GM08714 (cell line): ENCODE results near the gene RABEP2.

Source experiments
- H3K4me3 ChIP-seq: fragments of 200-500 bp; sonication (Bioruptor generic); 2 replicates; pipeline ENCODE4 v1.5.1; 2014; ENCODE audit warnings: mild to moderate bottlenecking, low read length, inconsistent platforms
- ZNF274 ChIP-seq: IDR thresholded peaks from 2 replicates; pipeline ENCODE4 v1.6.1; 2012; ENCODE audit warnings: mild to moderate bottlenecking, low read depth, low read length

The RABEP2 gene

DNA sequence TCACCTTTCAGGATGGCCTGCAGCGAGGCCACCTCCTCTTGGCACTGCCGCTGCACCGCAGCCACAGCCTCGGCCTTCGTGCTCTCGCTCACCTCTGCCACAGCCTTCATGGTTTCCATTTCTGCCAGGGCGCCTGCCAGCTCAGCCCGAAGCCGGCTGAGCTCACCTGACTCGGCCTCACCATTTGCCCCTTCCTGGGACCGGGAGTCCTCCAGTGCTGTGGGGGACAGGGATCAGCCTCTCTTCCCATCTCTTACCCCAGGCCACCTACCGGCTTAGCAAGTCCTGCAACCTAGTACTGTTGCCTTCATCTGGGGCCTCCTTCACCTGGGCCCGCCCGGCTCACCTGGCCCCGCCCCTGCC is 658 bp downstream of the RABEP2 start:
- H3K4me3 ChIP-seq: peak overlapping the region; percentile 72; the same call in 1 of the 2 replicates
- no peak for TF ChIP-seq ZNF274

DNA sequence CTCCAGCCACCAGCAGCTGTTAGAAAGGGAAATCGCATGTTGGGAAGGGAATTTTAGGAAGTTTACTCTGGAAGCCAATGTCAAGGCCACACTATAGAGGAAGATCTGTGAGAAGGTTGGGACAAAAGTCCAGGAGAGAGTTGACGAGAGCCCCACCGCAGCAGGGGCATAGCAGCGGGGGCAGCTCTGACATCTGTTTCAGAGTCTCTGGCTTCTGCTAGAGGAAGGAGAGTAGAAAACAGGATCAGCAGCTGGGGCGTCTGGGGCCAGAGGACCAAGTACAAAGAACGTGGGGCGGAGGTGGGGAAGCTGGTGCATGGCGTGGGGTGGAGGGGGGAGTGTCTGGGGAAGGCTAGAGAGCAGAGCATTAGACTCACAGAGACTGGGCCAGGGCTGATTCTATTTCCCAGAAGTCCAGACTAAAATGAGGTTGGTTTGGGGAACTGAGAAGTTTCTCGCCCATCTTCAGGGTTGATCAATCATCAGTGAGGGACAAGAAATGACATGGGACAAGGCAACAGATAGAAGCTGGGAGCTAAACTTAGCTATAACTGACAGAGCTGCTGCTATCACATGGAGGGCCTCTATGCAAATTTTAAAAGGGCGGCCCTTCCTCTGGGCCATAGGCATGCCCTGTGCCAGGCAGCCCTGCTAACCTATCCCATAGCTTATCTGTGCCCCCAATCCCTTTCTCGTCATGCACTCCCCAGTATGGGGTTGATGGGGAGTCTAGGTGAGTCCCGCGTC is 1.2 kb downstream of the RABEP2 start:
- H3K4me3 ChIP-seq: peak overlapping the region; percentile 72; the same call in 1 of the 2 replicates
- no peak for TF ChIP-seq ZNF274

DNA sequence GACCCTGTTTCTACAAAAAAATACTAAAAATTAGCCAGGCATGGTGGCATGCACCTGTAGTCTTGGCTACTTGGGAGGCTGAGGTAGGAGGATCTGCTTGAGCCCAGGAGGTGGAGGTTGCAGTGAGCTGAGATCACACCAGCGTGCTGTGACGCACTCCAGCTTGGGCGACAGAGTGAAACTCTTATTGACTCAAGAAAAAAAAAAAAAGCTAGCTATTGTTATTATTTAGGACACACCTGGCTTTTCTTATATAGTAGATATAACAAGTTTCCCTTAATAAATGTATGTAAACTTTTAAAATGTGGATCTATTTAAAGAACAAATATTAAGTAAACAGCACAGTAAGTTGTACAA is 1.8 kb downstream of the RABEP2 start:
- peak overlapping the region; percentile 45; the same call in 1 of the 2 replicates for H3K4me3 ChIP-seq
- no peak for TF ChIP-seq ZNF274

DNA sequence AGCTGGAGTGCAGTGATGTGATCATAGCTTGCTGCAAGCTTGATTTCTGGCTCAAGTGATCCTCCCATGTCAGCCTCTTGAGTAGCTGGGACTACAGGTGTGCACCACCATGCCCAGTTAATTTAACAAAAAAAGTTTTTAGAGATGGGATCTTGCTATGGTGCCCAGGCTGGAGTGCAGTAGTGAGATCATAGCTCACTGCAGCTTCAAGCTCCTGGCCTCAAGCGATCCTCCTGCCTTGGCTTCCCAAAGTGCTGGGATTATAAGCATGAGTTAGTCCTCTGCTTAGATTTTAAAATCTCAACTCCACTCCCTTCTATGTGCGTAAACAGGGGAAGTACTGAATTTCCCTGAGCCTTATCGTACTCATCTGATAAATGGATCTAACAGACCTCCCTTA is 6.3 kb downstream of the RABEP2 start:
- H3K4me3 ChIP-seq: no peak overlapping the region
- TF ChIP-seq ZNF274: no peak

DNA sequence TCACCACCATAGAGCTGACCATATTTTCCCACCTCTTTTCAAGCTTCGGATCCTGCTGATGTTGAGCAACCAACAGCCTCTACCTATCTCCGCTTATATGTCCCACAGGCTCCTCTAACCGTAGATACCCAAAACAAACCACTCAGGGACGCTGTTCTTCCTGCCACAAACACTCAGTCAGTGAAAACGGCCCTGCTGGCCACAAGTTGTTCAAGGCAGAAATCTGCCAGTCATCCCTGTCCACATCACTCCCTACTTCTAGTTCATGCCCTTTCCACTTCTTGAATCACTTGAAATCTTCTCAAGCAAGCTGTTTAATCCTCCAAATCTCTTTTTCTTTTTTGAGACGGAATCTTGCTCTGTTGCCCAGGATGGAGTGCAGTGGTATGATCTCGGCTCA is 7.9 kb downstream of the RABEP2 start:
- no peak overlapping the region for H3K4me3 ChIP-seq
- no peak for TF ChIP-seq ZNF274

DNA sequence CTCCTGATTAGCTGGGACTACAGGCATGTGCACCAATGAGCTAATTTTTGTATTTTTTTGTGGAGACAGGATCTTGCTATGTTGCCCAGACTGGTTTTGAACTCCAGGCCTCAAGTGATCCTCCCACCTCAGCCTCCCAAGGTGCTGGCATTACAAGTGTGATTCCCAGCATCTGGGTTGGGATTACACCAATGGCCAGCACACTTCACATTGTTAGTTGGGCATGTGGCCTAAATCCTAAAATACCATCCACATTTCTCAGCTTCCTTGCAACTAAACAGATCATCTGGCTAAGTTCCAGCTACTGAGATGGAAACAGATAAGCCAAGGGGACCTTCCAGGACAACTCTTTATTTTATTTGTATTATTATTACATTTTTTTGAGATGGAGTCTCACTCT is 9.9 kb downstream of the RABEP2 start:
- no peak overlapping the region for H3K4me3 ChIP-seq
- no peak for TF ChIP-seq ZNF274

DNA sequence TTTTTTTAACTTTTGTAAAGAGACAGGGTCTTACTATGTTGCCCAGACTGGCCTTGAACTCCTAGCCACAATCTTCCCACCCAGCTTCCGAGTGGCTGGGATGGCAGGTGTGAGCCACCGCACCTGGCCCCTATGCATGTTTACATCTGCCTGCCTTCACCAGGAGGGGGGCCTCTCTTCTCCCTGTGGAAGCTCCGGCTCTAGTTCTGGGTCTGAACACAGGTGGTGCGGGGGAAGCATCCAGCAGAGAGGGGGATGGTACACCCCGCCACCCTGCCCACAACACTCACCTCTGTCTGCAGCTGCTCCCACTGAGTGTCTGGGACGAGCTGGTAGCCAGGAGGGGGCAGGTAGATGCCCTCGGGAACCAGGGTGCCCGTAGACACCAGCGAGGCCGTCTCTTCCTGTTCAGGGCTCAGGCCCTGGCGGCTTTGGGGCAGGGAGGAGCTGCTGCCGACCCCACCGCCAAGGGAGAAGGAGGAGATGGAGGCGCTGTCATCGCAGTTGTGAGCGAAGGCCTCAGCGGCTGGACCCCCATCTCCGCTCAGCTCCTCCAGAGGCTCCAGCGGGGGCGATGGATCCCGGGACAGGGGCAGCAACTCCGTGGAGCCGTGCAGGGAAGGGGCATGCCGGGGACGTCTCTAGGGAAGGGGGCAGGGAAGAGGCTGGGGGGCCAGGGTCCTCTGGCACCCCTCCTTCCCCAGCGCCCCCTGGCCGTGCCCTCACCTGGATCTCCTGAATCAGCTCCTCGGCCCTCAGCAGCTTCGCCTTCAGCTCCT is 10.9 kb downstream of the RABEP2 start:
- TF ChIP-seq ZNF274: no peak
- H3K4me3 ChIP-seq: no peak overlapping the region

DNA sequence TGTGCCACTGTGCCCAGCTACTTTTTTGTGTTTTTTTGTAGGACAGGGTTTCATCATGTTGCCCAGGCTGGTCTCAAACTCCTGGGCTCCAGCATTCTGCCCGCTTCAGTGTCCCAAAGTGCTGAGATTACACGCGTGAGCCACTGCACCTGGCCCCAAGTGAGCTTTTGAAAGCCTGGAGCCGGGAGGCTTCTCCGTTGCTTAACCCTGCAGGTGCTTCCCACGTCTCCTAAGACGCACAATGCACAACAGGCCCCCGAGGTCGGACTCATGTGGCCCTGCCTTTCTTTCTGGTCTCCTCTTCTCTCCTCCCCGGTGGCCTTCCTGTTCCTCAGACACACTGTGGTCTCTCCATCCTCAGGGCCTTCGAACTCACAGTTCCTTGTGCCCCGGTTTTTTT is 12.5 kb downstream of the RABEP2 start:
- no peak overlapping the region for H3K4me3 ChIP-seq
- no peak for TF ChIP-seq ZNF274

DNA sequence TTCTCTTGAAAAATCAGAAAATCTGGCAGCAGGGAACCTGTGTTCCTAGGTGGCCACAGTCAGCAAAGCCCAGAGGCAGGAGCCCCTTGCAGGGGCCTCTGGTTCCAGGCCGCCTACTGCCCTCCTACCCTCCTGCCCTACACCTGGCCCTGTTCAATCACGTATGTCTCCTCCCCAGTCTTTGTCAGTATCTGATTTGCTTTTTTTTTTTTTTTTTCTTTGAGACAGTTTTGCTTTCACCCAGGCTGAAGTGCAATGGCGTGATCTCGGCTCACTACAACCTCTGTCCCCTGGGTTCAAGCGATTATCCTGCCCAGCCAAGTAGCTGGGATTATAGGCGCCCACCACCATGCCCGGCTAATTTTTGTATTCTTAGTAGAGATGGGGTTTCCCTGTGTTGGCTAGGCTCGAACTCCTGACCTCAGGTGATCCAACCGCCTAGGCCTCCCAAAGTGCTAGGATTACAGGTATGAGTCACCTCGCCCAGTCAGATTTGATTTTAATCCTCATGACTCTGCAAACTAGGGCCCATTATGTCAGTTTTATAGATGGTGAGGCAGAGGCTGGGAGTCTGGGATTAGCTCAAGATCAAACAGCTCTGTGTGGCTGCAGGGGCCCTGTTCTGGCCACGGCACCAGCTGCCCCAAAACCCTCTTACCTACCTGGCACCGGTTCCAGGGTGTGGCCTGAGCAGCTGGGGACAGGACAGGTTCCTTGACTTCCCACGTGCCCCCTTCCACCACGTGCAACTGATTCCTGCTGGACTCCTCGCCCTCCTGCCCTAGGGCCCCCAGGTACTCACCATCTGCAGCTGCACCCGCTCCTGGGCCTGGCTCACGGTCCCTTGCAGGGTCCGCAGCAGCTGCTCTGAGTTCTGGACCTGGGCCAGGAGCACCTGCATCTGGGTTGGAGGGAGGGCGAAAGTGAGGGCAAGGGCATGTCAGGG is 14.7 kb downstream of the RABEP2 start:
- TF ChIP-seq ZNF274: no peak
- no peak overlapping the region for H3K4me3 ChIP-seq

DNA sequence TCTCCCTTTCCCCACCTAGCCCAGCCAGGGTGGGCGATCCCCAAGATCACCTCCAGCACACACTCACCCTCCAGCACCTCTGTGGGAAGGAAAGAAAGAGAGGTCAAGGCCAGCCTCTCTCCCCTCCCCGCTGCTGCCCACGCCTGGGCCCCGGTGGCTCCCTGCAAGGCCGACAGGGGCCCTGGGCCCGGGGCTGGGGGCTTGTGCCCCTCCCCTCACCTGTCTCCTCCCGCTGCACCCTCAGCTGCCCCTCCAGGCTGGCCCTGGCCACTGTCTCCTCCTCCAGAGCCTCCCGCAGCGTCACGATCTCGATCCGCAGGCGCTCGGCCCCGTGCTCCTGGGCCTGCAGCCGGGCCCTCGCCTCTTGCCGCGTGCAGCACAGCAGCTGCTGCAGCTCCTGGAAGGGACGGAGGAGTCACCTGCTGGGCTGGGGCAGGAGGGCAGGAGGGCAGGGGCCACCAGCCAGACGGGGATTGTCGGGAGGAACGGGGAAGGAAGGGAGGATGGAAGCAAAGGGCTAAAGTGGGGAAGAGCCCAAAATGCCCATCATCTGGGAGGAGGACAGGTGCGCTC is 19.2 kb downstream of the RABEP2 start:
- H3K4me3 ChIP-seq: no peak overlapping the region
- TF ChIP-seq ZNF274: no peak

DNA sequence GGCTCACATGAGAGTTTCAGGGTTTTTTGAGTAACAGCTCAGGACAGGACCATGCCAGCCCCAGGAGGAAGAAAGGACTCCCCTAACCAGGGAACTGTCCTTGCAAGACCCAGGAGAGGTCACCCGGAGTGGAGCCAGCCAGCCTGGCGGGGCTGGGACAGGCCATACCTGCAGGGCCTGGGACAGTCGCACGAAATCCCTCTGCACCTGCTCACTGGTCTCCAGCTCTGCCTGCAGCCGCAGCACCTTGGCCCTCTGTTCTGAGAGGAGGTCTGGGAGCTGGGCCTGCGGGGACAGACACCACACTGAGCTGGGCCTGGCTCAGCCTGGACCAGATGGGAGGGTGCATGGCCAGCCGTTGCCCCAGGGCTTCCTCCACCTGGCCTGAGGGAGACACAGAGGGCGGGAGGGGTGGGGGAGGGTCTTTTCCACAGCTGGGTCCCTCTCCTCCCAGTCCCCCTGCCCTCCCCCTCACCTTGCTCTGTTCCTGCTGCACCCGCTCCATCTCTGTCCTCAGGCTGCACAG is 19.7 kb downstream of the RABEP2 start:
- TF ChIP-seq ZNF274: no peak
- H3K4me3 ChIP-seq: no peak overlapping the region

DNA sequence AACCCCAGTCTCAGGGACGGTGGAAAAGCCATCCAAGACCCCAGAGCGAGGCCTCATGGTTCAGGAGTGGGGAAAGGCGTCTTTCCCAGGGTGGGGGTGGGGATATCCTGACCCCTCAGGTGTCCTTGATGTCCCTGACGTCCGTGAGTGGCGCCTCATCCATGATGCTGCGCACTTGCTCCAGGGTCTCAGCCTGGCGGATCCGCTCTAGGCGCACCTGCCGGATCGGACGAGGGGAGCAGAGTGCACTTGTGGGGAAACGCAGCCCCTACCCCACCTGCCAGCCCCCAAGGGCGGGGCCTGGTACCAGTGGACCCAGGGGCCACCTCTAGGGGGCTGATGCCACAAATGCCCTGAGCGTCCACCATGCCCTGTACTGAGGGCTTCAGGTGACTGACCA is 20.2 kb downstream of the RABEP2 start:
- no peak overlapping the region for H3K4me3 ChIP-seq
- no peak for TF ChIP-seq ZNF274

DNA sequence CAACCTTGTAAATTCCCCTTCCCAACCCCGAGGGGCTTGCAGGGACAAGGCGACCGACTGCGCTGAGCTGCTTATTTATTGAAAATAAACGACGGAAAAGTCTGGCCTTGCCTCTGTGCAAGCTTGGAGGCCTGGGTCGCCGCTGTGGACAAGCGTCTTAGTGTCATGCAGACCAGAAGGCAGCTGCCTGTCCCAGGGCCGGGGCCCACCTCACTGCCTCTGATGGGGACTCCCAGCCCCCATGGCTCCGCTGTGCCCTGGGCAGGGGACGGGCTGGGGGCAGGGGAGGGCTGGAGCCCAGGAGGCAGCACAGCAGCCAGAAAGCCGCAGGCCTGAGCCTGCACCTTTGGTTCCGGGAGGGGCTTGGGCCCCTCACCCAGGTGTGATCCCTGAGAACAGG is 20.7 kb downstream of the RABEP2 start:
- TF ChIP-seq ZNF274: no peak
- H3K4me3 ChIP-seq: no peak overlapping the region
